ENCODE results near the gene AFAP1. TPM values are rescaled to one million over a fixed set of nuclear protein-coding genes. Genes with fewer than 3 reads are reported as not detected.

Gene AFAP1
- total RNA-seq, 2 donors from 2014 or later = 29.7 to 43.9 TPM

- no peak overlapping the region for H3K9ac ChIP-seq (ENCODE audit: low read depth in 2 of 2, low read length in 2 of 2)
- no peak for DNase-seq
- no peak overlapping the region for H3K4me3 ChIP-seq
- intact Hi-C loops (cut with DNase I) = no loop called here
- H3K36me3 ChIP-seq = peaks cover 17% of the 10 kb centered on the region
- H3K9me3 ChIP-seq = no peaks in the 10 kb centered on the region
- no peak overlapping the region for H3K27ac ChIP-seq
- TF ChIP-seq CTCF (IDR thresholded peaks at IDR 0.05) = no peak
- H3K27me3 ChIP-seq = no peaks in the 10 kb centered on the region
- no peaks in the 10 kb centered on the region for H3K4me1 ChIP-seq
Measured at GRCh38 chr4:7799306-7799705, 140.4 kb downstream of the AFAP1 start.

- DNase-seq = no peak
- H3K36me3 ChIP-seq = peaks cover 17% of the 10 kb centered on the region
Measured at GRCh38 chr4:7798178-7798995, 141.3 kb downstream of the AFAP1 start.

GRCh38 chr4:7797330-7797729 lies 142.3 kb downstream of the AFAP1 start:
- intact Hi-C loops (cut with DNase I) = no loop called here
- Histone ChIP-seq H3K27ac (no peak overlapping the region), H3K9ac (ENCODE audit: low read depth in 2 of 2, low read length in 2 of 2) (no peak overlapping the region), H3K36me3 (peaks cover 17% of the 10 kb centered on the region), H3K27me3 (no peaks in the 10 kb centered on the region), H3K4me3 (no peak overlapping the region), H3K4me1 (no peaks in the 10 kb centered on the region), H3K9me3 (no peaks in the 10 kb centered on the region)
- DNase-seq = no peak
- TF ChIP-seq CTCF (IDR thresholded peaks at IDR 0.05) = no peak

More at GRCh38 chr4:7798178-7798995, 141.3 kb downstream of the AFAP1 start:
- Histone ChIP-seq H3K9ac (ENCODE audit: low read depth in 2 of 2, low read length in 2 of 2) (no peak overlapping the region), H3K4me3 (no peak overlapping the region), H3K9me3 (no peaks in the 10 kb centered on the region), H3K27ac (no peak overlapping the region), H3K4me1 (no peaks in the 10 kb centered on the region), H3K27me3 (no peaks in the 10 kb centered on the region)
- no peak for TF ChIP-seq CTCF (IDR thresholded peaks at IDR 0.05)
- intact Hi-C loops (cut with DNase I) = no loop called here

GRCh38 chr4:7795983-7796382 lies 143.7 kb downstream of the AFAP1 start:
- no peak overlapping the region for H3K4me3 ChIP-seq
- H3K36me3 ChIP-seq = peaks cover 17% of the 10 kb centered on the region
- TF ChIP-seq CTCF (IDR thresholded peaks at IDR 0.05) = no peak
- H3K27me3 ChIP-seq = no peaks in the 10 kb centered on the region
- H3K9me3 ChIP-seq = no peaks in the 10 kb centered on the region
- no peaks in the 10 kb centered on the region for H3K4me1 ChIP-seq
- DNase-seq = no peak
- intact Hi-C loops (cut with DNase I) = no loop called here
- no peak overlapping the region for H3K27ac ChIP-seq
- no peak overlapping the region for H3K9ac ChIP-seq (ENCODE audit: low read depth in 2 of 2, low read length in 2 of 2)

- no peak for TF ChIP-seq CTCF (IDR thresholded peaks at IDR 0.05)
- no peaks in the 10 kb centered on the region for H3K27me3 ChIP-seq
- H3K9me3 ChIP-seq = no peaks in the 10 kb centered on the region
- no peaks in the 10 kb centered on the region for H3K36me3 ChIP-seq
- no peak for DNase-seq
- intact Hi-C loops (cut with DNase I) = no loop called here
- H3K27ac ChIP-seq = no peak overlapping the region
- no peak overlapping the region for H3K4me3 ChIP-seq
- no peak overlapping the region for H3K9ac ChIP-seq (ENCODE audit: low read depth in 2 of 2, low read length in 2 of 2)
- H3K4me1 ChIP-seq = no peaks in the 10 kb centered on the region
Measured at GRCh38 chr4:7793186-7793585, 146.5 kb downstream of the AFAP1 start.

All from colonic mucosa (tissue), 4 donors.